ENCODE results near the gene NID2. TPM values are rescaled to one million over a fixed set of nuclear protein-coding genes. Genes with fewer than 3 reads are reported as not detected.

NID2 gene
- total RNA-seq, 1 experiment from 2014 or later: 9.5 TPM

- Histone ChIP-seq H3K9me3 (peaks cover 4% of the 10 kb centered on the region; the same call in 1 of the 2 replicates), H3K36me3 (ENCODE audit: control insufficient read depth, insufficient read depth, low read length) (no peaks in the 10 kb centered on the region), H3K27me3 (replicated peaks; ENCODE audit: control insufficient read depth, insufficient read depth, low read length) (no peaks in the 10 kb centered on the region), H3K4me3 (ENCODE audit: low read depth, low read length) (no peak overlapping the region), H3K4me1 (peaks cover 64% of the 10 kb centered on the region)
- TF ChIP-seq, protein P1, sequence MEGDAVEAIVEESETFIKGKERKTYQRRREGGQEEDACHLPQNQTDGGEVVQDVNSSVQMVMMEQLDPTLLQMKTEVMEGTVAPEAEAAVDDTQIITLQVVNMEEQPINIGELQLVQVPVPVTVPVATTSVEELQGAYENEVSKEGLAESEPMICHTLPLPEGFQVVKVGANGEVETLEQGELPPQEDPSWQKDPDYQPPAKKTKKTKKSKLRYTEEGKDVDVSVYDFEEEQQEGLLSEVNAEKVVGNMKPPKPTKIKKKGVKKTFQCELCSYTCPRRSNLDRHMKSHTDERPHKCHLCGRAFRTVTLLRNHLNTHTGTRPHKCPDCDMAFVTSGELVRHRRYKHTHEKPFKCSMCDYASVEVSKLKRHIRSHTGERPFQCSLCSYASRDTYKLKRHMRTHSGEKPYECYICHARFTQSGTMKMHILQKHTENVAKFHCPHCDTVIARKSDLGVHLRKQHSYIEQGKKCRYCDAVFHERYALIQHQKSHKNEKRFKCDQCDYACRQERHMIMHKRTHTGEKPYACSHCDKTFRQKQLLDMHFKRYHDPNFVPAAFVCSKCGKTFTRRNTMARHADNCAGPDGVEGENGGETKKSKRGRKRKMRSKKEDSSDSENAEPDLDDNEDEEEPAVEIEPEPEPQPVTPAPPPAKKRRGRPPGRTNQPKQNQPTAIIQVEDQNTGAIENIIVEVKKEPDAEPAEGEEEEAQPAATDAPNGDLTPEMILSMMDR (IDR thresholded peaks at IDR 0.05; ENCODE audit: insufficient read depth in 1 of 2, low read depth in 1 of 2, low read length in 1 of 2, severe bottlenecking in 1 of 2, unreplicated experiment in 1 of 2): no peak
- BruUV-seq (replicated peaks): no TSS peak
- intact Hi-C loops (cut with micrococcal nuclease; ENCODE audit: unreplicated experiment): no loop called here
- H3K9me3 Mint-ChIP-seq (ENCODE audit: unreplicated experiment): peaks cover 18% of the 10 kb centered on the region
- H3K27ac Mint-ChIP-seq (ENCODE audit: unreplicated experiment): peak overlapping the region; percentile 72
- H3K27me3 Mint-ChIP-seq (ENCODE audit: insufficient read depth, unreplicated experiment): no peaks in the 10 kb centered on the region
- H3K36me3 Mint-ChIP-seq (ENCODE audit: insufficient read depth, unreplicated experiment): no peaks in the 10 kb centered on the region
- ChIA-PET POLR2A (no interaction called here), CTCF (no interaction called here)
- peaks cover 30% of the 10 kb centered on the region for H3K4me1 Mint-ChIP-seq (ENCODE audit: low read depth, unreplicated experiment)
- no peak for DNase-seq
- H3K4me3 Mint-ChIP-seq (ENCODE audit: unreplicated experiment): no peak overlapping the region
These were observed 13.1 kb upstream of the NID2 start for GRCh38 chr14:52081964-52082363.

DNA sequence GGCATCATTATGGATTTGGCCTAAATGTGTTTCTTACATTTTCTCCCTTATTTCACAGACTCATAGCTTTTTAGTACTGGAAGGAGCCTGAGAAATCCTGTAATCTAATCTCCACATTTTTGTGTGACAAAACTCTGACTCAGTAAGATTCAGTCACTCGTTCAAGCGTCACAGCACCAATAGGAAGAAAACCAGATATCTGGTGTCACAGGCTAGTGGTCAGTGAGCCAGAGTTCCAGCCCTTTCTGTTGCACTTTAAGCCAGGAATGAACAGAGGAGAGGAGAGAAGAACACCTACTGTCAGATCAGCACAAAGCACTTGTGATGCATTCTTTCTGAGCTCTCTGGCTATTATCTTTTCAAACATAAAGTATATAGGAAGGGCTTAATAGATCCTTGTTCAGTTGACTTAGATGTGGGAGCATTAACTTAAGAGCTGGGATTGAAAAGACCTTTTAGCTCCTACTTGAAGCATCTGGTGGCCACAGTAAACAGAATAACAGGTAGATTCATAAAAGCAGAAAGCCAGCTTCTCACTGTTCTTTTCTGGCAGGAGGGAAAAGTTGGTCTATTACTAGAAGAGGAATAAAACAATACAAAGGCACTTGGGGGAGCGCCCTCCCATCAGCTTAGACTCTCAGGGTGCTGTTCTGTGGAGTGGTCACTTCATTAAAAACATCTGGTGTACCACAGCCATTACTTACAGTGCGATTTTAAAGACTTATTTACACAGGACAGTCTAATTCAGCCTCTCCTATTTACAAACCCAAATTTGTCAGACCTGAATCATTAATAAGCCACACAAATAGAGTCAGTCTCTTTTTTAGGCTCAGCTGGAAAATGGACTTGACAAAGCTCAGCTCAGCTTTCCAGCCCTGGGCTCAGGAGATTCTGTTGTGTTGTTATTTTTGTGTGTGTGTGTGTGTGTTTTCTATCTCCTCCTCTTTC is 12.2 kb upstream of the NID2 start:
- Mint-ChIP-seq H3K4me1 (ENCODE audit: low read depth, unreplicated experiment) (peaks cover 30% of the 10 kb centered on the region), H3K9me3 (ENCODE audit: unreplicated experiment) (peaks cover 18% of the 10 kb centered on the region), H3K36me3 (ENCODE audit: insufficient read depth, unreplicated experiment) (no peaks in the 10 kb centered on the region), H3K27ac (ENCODE audit: unreplicated experiment) (peak overlapping the region; percentile 72), H3K4me3 (ENCODE audit: unreplicated experiment) (peak overlapping the region; percentile 64), H3K27me3 (ENCODE audit: insufficient read depth, unreplicated experiment) (no peaks in the 10 kb centered on the region)
- TF ChIP-seq, protein P1 (IDR thresholded peaks at IDR 0.05; ENCODE audit: insufficient read depth in 1 of 2, low read depth in 1 of 2, low read length in 1 of 2, severe bottlenecking in 1 of 2, unreplicated experiment in 1 of 2): no peak
- H3K9me3 ChIP-seq: peaks cover 4% of the 10 kb centered on the region; the same call in 1 of the 2 replicates
- peaks cover 55% of the 10 kb centered on the region for H3K4me1 ChIP-seq
- H3K27me3 ChIP-seq (replicated peaks; ENCODE audit: control insufficient read depth, insufficient read depth, low read length): no peaks in the 10 kb centered on the region
- TSS peak; percentile 96 for BruUV-seq (replicated peaks)
- peak; percentile 55 to 68 for DNase-seq
- intact Hi-C loops (cut with micrococcal nuclease; ENCODE audit: unreplicated experiment): no loop called here
- no peaks in the 10 kb centered on the region for H3K36me3 ChIP-seq (ENCODE audit: control insufficient read depth, insufficient read depth, low read length)
- no peak overlapping the region for H3K4me3 ChIP-seq (ENCODE audit: low read depth, low read length)
- CTCF ChIA-PET: interaction anchor here (0.7 kb wide), 1 partner anchor 9 kb away, joined by 3 read pairs; no protein-coding TSS in a partner anchor
- POLR2A ChIA-PET: interaction anchor here (0.6 kb wide), 1 partner anchor 30 kb away, joined by 3 read pairs; no protein-coding TSS in a partner anchor

GRCh38 chr14:52080158-52080800 is 11.4 kb upstream of the NID2 start:
- Histone ChIP-seq H3K4me1 (peaks cover 50% of the 10 kb centered on the region), H3K4me3 (ENCODE audit: low read depth, low read length) (no peak overlapping the region), H3K27me3 (replicated peaks; ENCODE audit: control insufficient read depth, insufficient read depth, low read length) (no peaks in the 10 kb centered on the region), H3K9me3 (peaks cover 4% of the 10 kb centered on the region; the same call in 1 of the 2 replicates), H3K36me3 (ENCODE audit: control insufficient read depth, insufficient read depth, low read length) (no peaks in the 10 kb centered on the region)
- Mint-ChIP-seq H3K4me3 (ENCODE audit: unreplicated experiment) (peak overlapping the region; percentile 64), H3K27ac (ENCODE audit: unreplicated experiment) (peak overlapping the region; percentile 72), H3K27me3 (ENCODE audit: insufficient read depth, unreplicated experiment) (no peaks in the 10 kb centered on the region), H3K36me3 (ENCODE audit: insufficient read depth, unreplicated experiment) (no peaks in the 10 kb centered on the region), H3K9me3 (ENCODE audit: unreplicated experiment) (peaks cover 14% of the 10 kb centered on the region), H3K4me1 (ENCODE audit: low read depth, unreplicated experiment) (peaks cover 30% of the 10 kb centered on the region)
- POLR2A ChIA-PET: interaction anchor here (0.6 kb wide), 1 partner anchor 201 kb away, joined by 4 read pairs; no protein-coding TSS in a partner anchor
- DNase-seq: peak; percentile 38 to 51
- CTCF ChIA-PET: interaction anchor here (0.7 kb wide), 1 partner anchor 9 kb away, joined by 3 read pairs; no protein-coding TSS in a partner anchor
- intact Hi-C loops (cut with micrococcal nuclease; ENCODE audit: unreplicated experiment): no loop called here
- BruUV-seq (replicated peaks): TSS peak; percentile 38
- TF ChIP-seq, protein P1 (IDR thresholded peaks at IDR 0.05; ENCODE audit: insufficient read depth in 1 of 2, low read depth in 1 of 2, low read length in 1 of 2, severe bottlenecking in 1 of 2, unreplicated experiment in 1 of 2): no peak

Measured in Caco-2 (cell line).